Tibial nerve (tissue), 4 donors: ENCODE data around the gene CYSRT1.

ENCODE experiments used
- CTCF ChIP-seq, 5 experiments: fragments of 200-600 bp in 3 of 5; fragments of 450-650 bp in 2 of 5; sonication (generic) in 3 of 5; IDR thresholded peaks; one replicate each; pipeline ENCODE4 v1.5.1; 2016 to 2019; ENCODE audit warnings: antibody characterized with exemption in 5 of 5, mild to moderate bottlenecking in 3 of 5, moderate library complexity in 2 of 5
- EP300 ChIP-seq, 2 donors: sonication (generic); formaldehyde crosslinking; IDR thresholded peaks; one replicate each; pipeline ENCODE4 v1.6.1; 2017; ENCODE audit warnings: antibody characterized with exemption in 2 of 2, mild to moderate bottlenecking in 1 of 2
- POLR2A ChIP-seq, 2 donors: fragments of 450-650 bp; IDR thresholded peaks; one replicate each; pipeline ENCODE4 v1.6.1; 2017; ENCODE audit warnings: antibody characterized with exemption in 2 of 2, mild to moderate bottlenecking in 2 of 2, moderate library complexity in 2 of 2

- TF ChIP-seq CTCF (IDR thresholded peaks at IDR 0.05) (peak in 2 of 5 experiments; percentile 8 to 61), POLR2A (IDR thresholded peaks at IDR 0.05) (peak; percentile 99 to 100), EP300 (IDR thresholded peaks at IDR 0.05) (peak in 1 of 2 donors; percentile 100)
Measured at GRCh38 chr9:137240841-137241489, 16.0 kb downstream of the CYSRT1 start, which contains the start of gene TUBB4B.
